T-helper 1 cell treated with Interleukin-12 subunit alpha and Interleukin-12 subunit beta and Interleukin-4 antibody, amounts not matched to agents 30 ng/mL and 1 ng/mL, for 36 hours (primary cell): Measurements from ENCODE around the gene NCOA3. TPM values are rescaled to one million over a fixed set of nuclear protein-coding genes. Genes with fewer than 3 reads are reported as not detected.

ENCODE experiments used
- intact Hi-C: fragments of 100-400 bp; cut with micrococcal nuclease; formaldehyde crosslinking; loops from one replicate; pipeline ENCODE4 v1.15.1; 2024
- total RNA-seq: library from RNA; stranded (reverse); gene quantifications from 2 replicates; pipeline ENCODE4 v1.2.3, GENCODE V29; 2022

NCOA3 gene
- total RNA-seq, 1 donor from 2014 or later: 151 TPM

- intact Hi-C loops: loop anchor here (1.0 to 5.0 kb wide), 2 partner anchors 465 to 959 kb away; no protein-coding TSS in a partner anchor
Observed at GRCh38 chr20:47662483-47663353, 161.0 kb downstream of the NCOA3 start.

- intact Hi-C loops: loop anchor here (1.0 to 5.0 kb wide), 2 partner anchors 466 to 958 kb away; no protein-coding TSS in a partner anchor
Observed at GRCh38 chr20:47663354-47664067, 161.8 kb downstream of the NCOA3 start.

- intact Hi-C loops: loop anchor here (5.0 kb wide), 1 partner anchor 467 kb away; no protein-coding TSS in a partner anchor
Observed at GRCh38 chr20:47664068-47664437, 162.4 kb downstream of the NCOA3 start.

- intact Hi-C loops: loop anchor here (5.0 kb wide), 1 partner anchor 467 kb away; no protein-coding TSS in a partner anchor
Observed at GRCh38 chr20:47664744-47665143, 163.1 kb downstream of the NCOA3 start.

GRCh38 chr20:47665221-47665991 is 163.7 kb downstream of the NCOA3 start:
- intact Hi-C loops: no loop called here

- intact Hi-C loops: no loop called here
Observed at GRCh38 chr20:47666304-47666703, 164.6 kb downstream of the NCOA3 start.

- intact Hi-C loops: no loop called here
Observed at GRCh38 chr20:47667086-47667485, 165.4 kb downstream of the NCOA3 start.

GRCh38 chr20:47667531-47668312 is 166.0 kb downstream of the NCOA3 start:
- intact Hi-C loops: no loop called here

- intact Hi-C loops: no loop called here
Observed at GRCh38 chr20:47668313-47669151, 166.8 kb downstream of the NCOA3 start.

GRCh38 chr20:47669152-47669425 is 167.4 kb downstream of the NCOA3 start:
- intact Hi-C loops: no loop called here

GRCh38 chr20:47669489-47669888 is 167.8 kb downstream of the NCOA3 start:
- intact Hi-C loops: no loop called here

GRCh38 chr20:47669927-47670890 is 168.5 kb downstream of the NCOA3 start:
- intact Hi-C loops: no loop called here

GRCh38 chr20:47670913-47671312 is 169.2 kb downstream of the NCOA3 start:
- intact Hi-C loops: no loop called here

GRCh38 chr20:47672166-47672565 is 170.5 kb downstream of the NCOA3 start:
- intact Hi-C loops: no loop called here

- intact Hi-C loops: no loop called here
Observed at GRCh38 chr20:47672886-47673670, 171.4 kb downstream of the NCOA3 start.

- intact Hi-C loops: no loop called here
Observed at GRCh38 chr20:47673671-47673955, 171.9 kb downstream of the NCOA3 start.

GRCh38 chr20:47674145-47674544 is 172.5 kb downstream of the NCOA3 start:
- intact Hi-C loops: no loop called here

- intact Hi-C loops: no loop called here
Observed at GRCh38 chr20:47674686-47675085, 173.0 kb downstream of the NCOA3 start.
